ENCODE measurements around the gene ADORA1.

- TF ChIP-seq CTCF (IDR thresholded peaks at IDR 0.05; ENCODE audit: low read length) (no peak), EZH2 (IDR thresholded peaks at IDR 0.05; ENCODE audit: borderline replicate concordance, low read length) (no peak)
Measured at GRCh38 chr1:203130358-203130985, 2.9 kb downstream of the ADORA1 start.

All from OCI-LY1 (cell line).